HepG2 (cell line): ENCODE data around the gene INF2. TPM values are rescaled to one million over a fixed set of nuclear protein-coding genes. Genes with fewer than 3 reads are reported as not detected.

Experiments
- AGO2 ChIP-seq: fragments of 200-400 bp; formaldehyde crosslinking; optimal IDR thresholded peaks from 2 replicates; pipeline ENCODE3; 2017; ENCODE audit warnings: mild to moderate bottlenecking, low read depth, low read length, moderate library complexity
- AKAP8 ChIP-seq: sonication (generic); formaldehyde crosslinking; IDR thresholded peaks from 2 replicates; pipeline ENCODE4 v1.5.1; 2020; ENCODE audit warnings: mild to moderate bottlenecking, missing genetic modification reagents
- E2F2 ChIP-seq: sonication (generic); formaldehyde crosslinking; IDR thresholded peaks from 2 replicates; pipeline ENCODE4 v1.4.0; 2020; ENCODE audit warnings: missing genetic modification reagents, borderline replicate concordance
- GATAD1 ChIP-seq: IDR thresholded peaks from 2 replicates; pipeline ENCODE4 v1.6.1; 2016; ENCODE audit warnings: missing genetic modification reagents, missing compliant biosample characterization
- HIC2 ChIP-seq: sonication (generic); formaldehyde crosslinking; IDR thresholded peaks from 2 replicates; pipeline ENCODE4 v1.9.0; 2022; ENCODE audit warnings: low read depth, missing genetic modification reagents
- HNF4A ChIP-seq: sonication (generic); formaldehyde crosslinking; IDR thresholded peaks from 2 replicates; pipeline ENCODE4 v1.4.0; 2020; ENCODE audit warnings: missing genetic modification reagents
- PRMT3 ChIP-seq: sonication (generic); formaldehyde crosslinking; IDR thresholded peaks from 2 replicates; pipeline ENCODE4 v1.8.1; 2022; ENCODE audit warnings: low read depth, mild to moderate bottlenecking, moderate library complexity, missing genetic modification reagents, borderline replicate concordance
- SALL1 ChIP-seq: sonication (generic); formaldehyde crosslinking; IDR thresholded peaks from 2 replicates; pipeline ENCODE4 v1.8.0; 2022; ENCODE audit warnings: mild to moderate bottlenecking, missing genetic modification reagents
- SAP130 ChIP-seq: IDR thresholded peaks from 2 replicates; pipeline ENCODE4 v1.6.1; 2016; ENCODE audit warnings: low read depth
- SUZ12 ChIP-seq: fragments of 150-350 bp; IDR thresholded peaks from 2 replicates; pipeline ENCODE4 v1.6.1; 2014; ENCODE audit warnings: low read depth, low read length
- ZBTB46 ChIP-seq: sonication (generic); formaldehyde crosslinking; IDR thresholded peaks from 2 replicates; pipeline ENCODE4 v1.4.0; 2020; ENCODE audit warnings: mild to moderate bottlenecking, missing genetic modification reagents, borderline replicate concordance
- ZNF350 ChIP-seq: sonication (generic); formaldehyde crosslinking; IDR thresholded peaks from 2 replicates; pipeline ENCODE4 v1.4.0; 2020; ENCODE audit warnings: mild to moderate bottlenecking, low read depth, missing genetic modification reagents, borderline replicate concordance
- ZNF414 ChIP-seq: sonication (generic); formaldehyde crosslinking; IDR thresholded peaks from 2 replicates; pipeline ENCODE4 v1.5.0; 2020; ENCODE audit warnings: missing genetic modification reagents
- ZNF451 ChIP-seq: sonication (generic); formaldehyde crosslinking; IDR thresholded peaks from 2 replicates; pipeline ENCODE4 v1.5.0; 2020; ENCODE audit warnings: mild to moderate bottlenecking, missing genetic modification reagents
- ZNF572 ChIP-seq: sonication (generic); formaldehyde crosslinking; IDR thresholded peaks from 2 replicates; pipeline ENCODE4 v1.5.1; 2020; ENCODE audit warnings: mild to moderate bottlenecking, missing genetic modification reagents
- ZNF687 ChIP-seq: sonication (generic); formaldehyde crosslinking; IDR thresholded peaks from 2 replicates; pipeline ENCODE4 v1.5.1; 2020; ENCODE audit warnings: mild to moderate bottlenecking, missing genetic modification reagents, moderate library complexity
- ZNF891 ChIP-seq: sonication (generic); formaldehyde crosslinking; IDR thresholded peaks from 2 replicates; pipeline ENCODE4 v1.5.0; 2020; ENCODE audit warnings: mild to moderate bottlenecking, missing genetic modification reagents
- polyA plus RNA-seq, 8 experiments: library from polyadenylated mRNA; depleted of rRNA in 3 of 8; stranded (reverse) in 7 of 8; unstranded in 1 of 8; fragments of >200 nt; fragmentation: Illumina TruSeq in 4 of 8; extraction: Trizol in 4 of 8; gene quantifications; 2 replicates each; pipeline versions ENCODE4 v1.2.1 to v1.2.3, GENCODE V29; 2011 to 2016; ENCODE audit warnings: low read depth in 4 of 8, missing spikeins in 1 of 8, mixed read lengths in 1 of 8; ENCODE audit not compliant: insufficient read depth in 1 of 8
- total RNA-seq, 5 experiments: library from RNA; depleted of rRNA; stranded (reverse); fragments of >200 nt; fragmentation: Illumina TruSeq; extraction: Trizol; gene quantifications; 2 replicates each; pipeline ENCODE4 v1.2.3, GENCODE V29; 2016; ENCODE audit warnings: low read depth in 1 of 5

The INF2 gene
- total and polyA plus RNA-seq, 2 of the 13 experiments (the other 11 are each of a cell fraction or from before 2014, with no cell fraction given): 16.4 to 26.4 TPM

GRCh38 chr14:104680056-104680805, 9.2 kb upstream of the INF2 start (continued):
- peak; percentile 23 for TF ChIP-seq AGO2
- TF ChIP-seq E2F2 (CRISPR knock-in tag): no peak
- no peak for TF ChIP-seq GATAD1
- TF ChIP-seq ZNF572: no peak
- no peak for TF ChIP-seq ZNF350 (CRISPR knock-in tag)
- TF ChIP-seq ZBTB46 (CRISPR knock-in tag): no peak
- TF ChIP-seq SAP130: 0 out of 2 replicates have a peak, but pooled peaks have one; percentile 4
- 0 out of 2 replicates have a peak, but pooled peaks have one; percentile 51 for TF ChIP-seq ZNF451
- no peak for TF ChIP-seq PRMT3 (CRISPR knock-in tag)
- no peak for TF ChIP-seq AKAP8 (CRISPR knock-in tag)
- peak; percentile 75 for TF ChIP-seq HIC2 (CRISPR knock-in tag)
- 0 out of 2 replicates have a peak, but pooled peaks have one; percentile 34 for TF ChIP-seq ZNF414 (CRISPR knock-in tag)
- TF ChIP-seq ZNF687 (CRISPR knock-in tag): peak; percentile 1; the same call in 1 of the 2 replicates
- peak; percentile 72; the same call in 1 of the 2 replicates for TF ChIP-seq HNF4A (CRISPR knock-in tag)
- peak; percentile 28; the same call in 1 of the 2 replicates for TF ChIP-seq ZNF891 (CRISPR knock-in tag)
- no peak for TF ChIP-seq SUZ12
- peak; percentile 15; the same call in 1 of the 2 replicates for TF ChIP-seq SALL1 (CRISPR knock-in tag)
